Breast epithelium (tissue), 3 donors: ENCODE measurements around the gene BRME1.

Experiments
- CTCF ChIP-seq, 3 donors: fragments of 450-650 bp; IDR thresholded peaks; one replicate each; pipeline ENCODE4 v1.5.1; 2016 to 2017; ENCODE audit warnings: antibody characterized with exemption in 3 of 3, mild to moderate bottlenecking in 3 of 3, moderate library complexity in 3 of 3
- POLR2A ChIP-seq: fragments of 450-650 bp; IDR thresholded peaks from one replicate; pipeline ENCODE4 v1.6.1; 2016; ENCODE audit warnings: antibody characterized with exemption, mild to moderate bottlenecking, moderate library complexity

- TF ChIP-seq POLR2A: peak; percentile 22
- peak; percentile 99 to 100 (median 100) for TF ChIP-seq CTCF (IDR thresholded peaks at IDR 0.05)
Observed at GRCh38 chr19:13861714-13862531, 44.0 kb downstream of the BRME1 start.
